ENCODE results near the gene NDEL1. TPM values are rescaled to one million over a fixed set of nuclear protein-coding genes. Genes with fewer than 3 reads are reported as not detected.

NDEL1 gene
- total RNA-seq, 1 experiment from 2014 or later = 95.3 TPM

GRCh38 chr17:8465356-8465755 lies 29.7 kb downstream of the NDEL1 start:
- intact Hi-C loops (cut with micrococcal nuclease) = no loop called here
- Mint-ChIP-seq H3K27ac (ENCODE audit: low read depth, unreplicated experiment) (peak overlapping the region; percentile 52), H3K36me3 (ENCODE audit: insufficient read depth, unreplicated experiment) (peaks cover 70% of the 10 kb centered on the region), H3K4me3 (ENCODE audit: unreplicated experiment) (no peak overlapping the region), H3K27me3 (ENCODE audit: insufficient read depth, unreplicated experiment) (no peaks in the 10 kb centered on the region), H3K9me3 (ENCODE audit: unreplicated experiment) (no peaks in the 10 kb centered on the region), H3K4me1 (ENCODE audit: insufficient read depth, unreplicated experiment) (peaks cover 14% of the 10 kb centered on the region)
- POLR2A ChIA-PET = interaction anchor here (0.5 to 2.0 kb wide), 7 partner anchors 13 to 84 kb away, joined by 3 to 14 read pairs (median 3); partner anchors contain the start of gene NDEL1
- CTCF ChIA-PET = interaction anchor here (0.6 to 0.8 kb wide), 2 partner anchors 82 to 280 kb away, joined by 3 read pairs; no protein-coding TSS in a partner anchor
- DNase-seq (ENCODE audit: unreplicated experiment) = no peak
- no peak for TF ChIP-seq CTCF (IDR thresholded peaks at IDR 0.05; ENCODE audit: unreplicated experiment)
- BruUV-seq (replicated peaks) = no TSS peak

GRCh38 chr17:8465759-8466158 lies 30.1 kb downstream of the NDEL1 start:
- ChIA-PET CTCF (interaction anchor here (0.6 to 0.8 kb wide), 3 partner anchors 39 to 280 kb away, joined by 3 read pairs; no protein-coding TSS in a partner anchor), POLR2A (interaction anchor here (0.6 to 2.0 kb wide), 5 partner anchors 13 to 57 kb away, joined by 3 to 14 read pairs (median 3); partner anchors contain the start of gene NDEL1)
- Mint-ChIP-seq H3K36me3 (ENCODE audit: insufficient read depth, unreplicated experiment) (peaks cover 68% of the 10 kb centered on the region), H3K27me3 (ENCODE audit: insufficient read depth, unreplicated experiment) (no peaks in the 10 kb centered on the region), H3K4me1 (ENCODE audit: insufficient read depth, unreplicated experiment) (peaks cover 14% of the 10 kb centered on the region), H3K9me3 (ENCODE audit: unreplicated experiment) (no peaks in the 10 kb centered on the region), H3K4me3 (ENCODE audit: unreplicated experiment) (no peak overlapping the region), H3K27ac (ENCODE audit: low read depth, unreplicated experiment) (peak overlapping the region; percentile 52)
- BruUV-seq (replicated peaks) = no TSS peak
- DNase-seq (ENCODE audit: unreplicated experiment) = no peak
- intact Hi-C loops (cut with micrococcal nuclease) = no loop called here
- no peak for TF ChIP-seq CTCF (IDR thresholded peaks at IDR 0.05; ENCODE audit: unreplicated experiment)

- Mint-ChIP-seq H3K27me3 (ENCODE audit: insufficient read depth, unreplicated experiment) (no peaks in the 10 kb centered on the region), H3K4me3 (ENCODE audit: unreplicated experiment) (no peak overlapping the region), H3K36me3 (ENCODE audit: insufficient read depth, unreplicated experiment) (peaks cover 65% of the 10 kb centered on the region), H3K27ac (ENCODE audit: low read depth, unreplicated experiment) (peak overlapping the region; percentile 29), H3K9me3 (ENCODE audit: unreplicated experiment) (no peaks in the 10 kb centered on the region), H3K4me1 (ENCODE audit: insufficient read depth, unreplicated experiment) (peaks cover 14% of the 10 kb centered on the region)
- no TSS peak for BruUV-seq (replicated peaks)
- DNase-seq (ENCODE audit: unreplicated experiment) = no peak
- ChIA-PET CTCF (interaction anchor here (0.7 kb wide), 1 partner anchor 40 kb away, joined by 3 read pairs; no protein-coding TSS in a partner anchor), POLR2A (no interaction called here)
- no peak for TF ChIP-seq CTCF (IDR thresholded peaks at IDR 0.05; ENCODE audit: unreplicated experiment)
- intact Hi-C loops (cut with micrococcal nuclease) = no loop called here
These were observed 30.8 kb downstream of the NDEL1 start for GRCh38 chr17:8466456-8466855.

GRCh38 chr17:8466873-8467272 lies 31.2 kb downstream of the NDEL1 start:
- H3K9me3 Mint-ChIP-seq (ENCODE audit: unreplicated experiment) = no peaks in the 10 kb centered on the region
- no peak for DNase-seq (ENCODE audit: unreplicated experiment)
- CTCF ChIA-PET = interaction anchor here (0.7 to 1.1 kb wide), 2 partner anchors 10 to 242 kb away, joined by 3 read pairs; no protein-coding TSS in a partner anchor
- BruUV-seq (replicated peaks) = no TSS peak
- POLR2A ChIA-PET = no interaction called here
- H3K4me3 Mint-ChIP-seq (ENCODE audit: unreplicated experiment) = no peak overlapping the region
- H3K27ac Mint-ChIP-seq (ENCODE audit: low read depth, unreplicated experiment) = peak overlapping the region; percentile 29
- peaks cover 14% of the 10 kb centered on the region for H3K4me1 Mint-ChIP-seq (ENCODE audit: insufficient read depth, unreplicated experiment)
- no peaks in the 10 kb centered on the region for H3K27me3 Mint-ChIP-seq (ENCODE audit: insufficient read depth, unreplicated experiment)
- intact Hi-C loops (cut with micrococcal nuclease) = no loop called here
- peaks cover 65% of the 10 kb centered on the region for H3K36me3 Mint-ChIP-seq (ENCODE audit: insufficient read depth, unreplicated experiment)
- TF ChIP-seq CTCF (IDR thresholded peaks at IDR 0.05; ENCODE audit: unreplicated experiment) = no peak
